ENCODE results near the gene CHST9. TPM values are rescaled to one million over a fixed set of nuclear protein-coding genes. Genes with fewer than 3 reads are reported as not detected.

The CHST9 gene
- total and polyA plus RNA-seq, 2 donors from 2014 or later = 1.5 to 9.8 TPM

DNA sequence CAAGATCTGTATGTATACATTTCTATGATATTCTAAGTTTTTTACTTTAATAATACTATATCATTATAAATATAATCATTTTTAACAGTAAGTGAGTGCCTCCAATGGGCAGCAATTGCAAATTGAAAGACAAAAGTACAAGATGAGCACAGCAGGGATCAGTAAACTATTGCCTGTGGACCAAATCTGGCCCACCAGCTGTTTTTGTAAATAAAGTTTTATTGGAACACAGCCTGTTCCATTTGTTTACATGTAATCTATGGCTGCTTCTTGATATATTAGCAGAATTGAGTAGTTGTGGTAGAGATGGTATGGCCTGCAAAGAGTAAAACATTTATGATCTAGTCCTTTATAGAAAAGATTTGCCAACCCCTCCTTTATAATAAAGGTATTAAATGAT lies 43.2 kb downstream of the CHST9 start:
- TF ChIP-seq, protein P1, sequence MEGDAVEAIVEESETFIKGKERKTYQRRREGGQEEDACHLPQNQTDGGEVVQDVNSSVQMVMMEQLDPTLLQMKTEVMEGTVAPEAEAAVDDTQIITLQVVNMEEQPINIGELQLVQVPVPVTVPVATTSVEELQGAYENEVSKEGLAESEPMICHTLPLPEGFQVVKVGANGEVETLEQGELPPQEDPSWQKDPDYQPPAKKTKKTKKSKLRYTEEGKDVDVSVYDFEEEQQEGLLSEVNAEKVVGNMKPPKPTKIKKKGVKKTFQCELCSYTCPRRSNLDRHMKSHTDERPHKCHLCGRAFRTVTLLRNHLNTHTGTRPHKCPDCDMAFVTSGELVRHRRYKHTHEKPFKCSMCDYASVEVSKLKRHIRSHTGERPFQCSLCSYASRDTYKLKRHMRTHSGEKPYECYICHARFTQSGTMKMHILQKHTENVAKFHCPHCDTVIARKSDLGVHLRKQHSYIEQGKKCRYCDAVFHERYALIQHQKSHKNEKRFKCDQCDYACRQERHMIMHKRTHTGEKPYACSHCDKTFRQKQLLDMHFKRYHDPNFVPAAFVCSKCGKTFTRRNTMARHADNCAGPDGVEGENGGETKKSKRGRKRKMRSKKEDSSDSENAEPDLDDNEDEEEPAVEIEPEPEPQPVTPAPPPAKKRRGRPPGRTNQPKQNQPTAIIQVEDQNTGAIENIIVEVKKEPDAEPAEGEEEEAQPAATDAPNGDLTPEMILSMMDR (IDR thresholded peaks at IDR 0.05; ENCODE audit: borderline replicate concordance, extremely low read depth, insufficient read depth) = no peak
- FAIRE-seq (no peak), DNase-seq (no peak)
- no peaks in the 10 kb centered on the region for H3K9me3 ChIP-seq (ENCODE audit: control insufficient read depth in 2 of 3, insufficient read depth in 1 of 3, low read length in 3 of 3)
- intact Hi-C loops (cut with DNase I) = no loop called here
- H3K4me3 ChIP-seq (ENCODE audit: low read length in 3 of 3) = no peak overlapping the region
- peaks cover 0 to 3% (median 0%) of the 10 kb centered on the region in 3 donors for H3K4me1 ChIP-seq (ENCODE audit: control insufficient read depth in 2 of 3, insufficient read depth in 2 of 3, low read depth in 1 of 3, low read length in 3 of 3)
- no peak overlapping the region for H3K9ac ChIP-seq (ENCODE audit: low read length in 3 of 3)
- no peak overlapping the region for H3K27ac ChIP-seq (ENCODE audit: low read depth in 2 of 2, low read length in 2 of 2)
- no peaks in the 10 kb centered on the region for H3K36me3 ChIP-seq (ENCODE audit: control insufficient read depth in 2 of 3, insufficient read depth in 3 of 3, low read length in 3 of 3)
- no peaks in the 10 kb centered on the region for H3K27me3 ChIP-seq (ENCODE audit: control insufficient read depth, insufficient read depth, low read length)

- TF ChIP-seq, protein P1 (IDR thresholded peaks at IDR 0.05; ENCODE audit: borderline replicate concordance, extremely low read depth, insufficient read depth) = no peak
- no peak overlapping the region for H3K27ac ChIP-seq (ENCODE audit: low read depth in 2 of 2, low read length in 2 of 2)
- no peak overlapping the region for H3K4me3 ChIP-seq (ENCODE audit: low read length in 3 of 3)
- peaks cover 0 to 16% (median 3%) of the 10 kb centered on the region in 3 donors for H3K4me1 ChIP-seq (ENCODE audit: control insufficient read depth in 2 of 3, insufficient read depth in 2 of 3, low read depth in 1 of 3, low read length in 3 of 3)
- FAIRE-seq (no peak), DNase-seq (no peak)
- intact Hi-C loops (cut with DNase I) = loop anchor here (10.0 kb wide), 1 partner anchor 63 kb away; no protein-coding TSS in a partner anchor
- H3K36me3 ChIP-seq (ENCODE audit: control insufficient read depth in 2 of 3, insufficient read depth in 3 of 3, low read length in 3 of 3) = no peaks in the 10 kb centered on the region
- H3K9me3 ChIP-seq (ENCODE audit: control insufficient read depth in 2 of 3, insufficient read depth in 1 of 3, low read length in 3 of 3) = no peaks in the 10 kb centered on the region
- H3K27me3 ChIP-seq (ENCODE audit: control insufficient read depth, insufficient read depth, low read length) = no peaks in the 10 kb centered on the region
- H3K9ac ChIP-seq (ENCODE audit: low read length in 3 of 3) = no peak overlapping the region
These were observed 47.0 kb downstream of the CHST9 start for GRCh38 chr18:27138079-27138478.

- DNase-seq = peak in 1 of 5 donors; percentile 78
These were observed 48.9 kb downstream of the CHST9 start for GRCh38 chr18:27136208-27136535.

More at GRCh38 chr18:27136208-27136535, 48.9 kb downstream of the CHST9 start:
- Histone ChIP-seq H3K4me1 (ENCODE audit: control insufficient read depth in 2 of 3, insufficient read depth in 2 of 3, low read depth in 1 of 3, low read length in 3 of 3) (peaks cover 0 to 13% (median 3%) of the 10 kb centered on the region in 3 donors), H3K27ac (ENCODE audit: low read depth in 2 of 2, low read length in 2 of 2) (peak overlapping the region in 1 of 2 donors; percentile 57), H3K36me3 (ENCODE audit: control insufficient read depth in 2 of 3, insufficient read depth in 3 of 3, low read length in 3 of 3) (no peaks in the 10 kb centered on the region), H3K9me3 (ENCODE audit: control insufficient read depth in 2 of 3, insufficient read depth in 1 of 3, low read length in 3 of 3) (no peaks in the 10 kb centered on the region), H3K4me3 (ENCODE audit: low read length in 3 of 3) (no peak overlapping the region), H3K9ac (ENCODE audit: low read length in 3 of 3) (no peak overlapping the region), H3K27me3 (ENCODE audit: control insufficient read depth, insufficient read depth, low read length) (no peaks in the 10 kb centered on the region)
- no peak for FAIRE-seq
- TF ChIP-seq, protein P1 (IDR thresholded peaks at IDR 0.05; ENCODE audit: borderline replicate concordance, extremely low read depth, insufficient read depth) = no peak
- intact Hi-C loops (cut with DNase I) = loop anchor here (10.0 kb wide), 1 partner anchor 61 kb away; no protein-coding TSS in a partner anchor

All from kidney (tissue), 14 donors.